Measurements from ENCODE around the gene WDR33. TPM values are rescaled to one million over a fixed set of nuclear protein-coding genes. Genes with fewer than 3 reads are reported as not detected.

WDR33 gene
- total and polyA plus RNA-seq, 2 of the 13 experiments (the other 11 are each of a cell fraction or from before 2014, with no cell fraction given) = 54.9 to 78.2 TPM

- TF ChIP-seq AHDC1 (CRISPR knock-in tag; IDR thresholded peaks at IDR 0.05; ENCODE audit: borderline replicate concordance) (no peak; the same call in 1 of the 2 replicates), SNRNP70 (IDR thresholded peaks at IDR 0.05; ENCODE audit: low read depth, low read length) (no peak), GTF2F1 (IDR thresholded peaks at IDR 0.05; ENCODE audit: low read length) (no peak), ZBED4 (CRISPR knock-in tag; IDR thresholded peaks at IDR 0.05; ENCODE audit: borderline replicate concordance) (peak; percentile 92), ZNF570 (CRISPR knock-in tag; IDR thresholded peaks at IDR 0.05; ENCODE audit: borderline replicate concordance) (peak; percentile 88; the same call in 1 of the 2 replicates), TRAFD1 (CRISPR knock-in tag; IDR thresholded peaks at IDR 0.05; ENCODE audit: borderline replicate concordance) (peak; percentile 66; the same call in 1 of the 2 replicates), CREBL2 (CRISPR knock-in tag; IDR thresholded peaks at IDR 0.05; ENCODE audit: borderline replicate concordance) (peak; percentile 94; the same call in 1 of the 2 replicates), ZNF652 (CRISPR knock-in tag; IDR thresholded peaks at IDR 0.05; ENCODE audit: borderline replicate concordance, low read depth) (0 out of 2 replicates have a peak, but pooled peaks have one; percentile 24), DRAP1 (CRISPR knock-in tag; IDR thresholded peaks at IDR 0.05) (peak; percentile 96), ZFX (CRISPR knock-in tag; IDR thresholded peaks at IDR 0.05; ENCODE audit: low read depth) (peak; percentile 98), ELK4 (CRISPR knock-in tag; IDR thresholded peaks at IDR 0.05; ENCODE audit: borderline replicate concordance) (no peak), ZNF33A (CRISPR knock-in tag; IDR thresholded peaks at IDR 0.05; ENCODE audit: borderline replicate concordance) (peak; percentile 57; the same call in 1 of the 2 replicates)
Observed at GRCh38 chr2:127810619-127811396, at the start of gene WDR33 (continued).
